Measurements from ENCODE around the gene ZNF555.
"Not testable (repeated sequence)": the region's sequence is repeated elsewhere in the genome, so short reads cannot be mapped to it uniquely, and the experiment has no call there.

The ZNF555 gene

GRCh38 chr19:2840794-2841791 lies at the start of gene ZNF555:
Gene ZNF555 (plus strand): TSS chr19:2841475. CDS start chr19:2841573, 98 bp downstream.
- Mint-ChIP-seq H3K36me3 (peaks cover 16% of the 10 kb centered on the region), H3K27ac (peak within 1 kb of the TSS; percentile 84), H3K4me1 (ENCODE audit: low read depth) (peaks cover 22% of the 10 kb centered on the region), H3K9me3 (ENCODE audit: low read depth) (no peaks in the 10 kb centered on the region), H3K27me3 (no peaks in the 10 kb centered on the region), H3K4me3 (peak within 1 kb of the TSS; percentile 90)

- Mint-ChIP-seq H3K27me3 (no peaks in the 10 kb centered on the region), H3K4me1 (ENCODE audit: low read depth) (peaks cover 12% of the 10 kb centered on the region), H3K36me3 (no peaks in the 10 kb centered on the region), H3K9me3 (ENCODE audit: low read depth) (no peaks in the 10 kb centered on the region), H3K4me3 (no peak overlapping the region), H3K27ac (no peak overlapping the region)
These were observed 49.4 kb upstream of the ZNF555 start for GRCh38 chr19:2791876-2792275.

GRCh38 chr19:2792666-2793065 lies 48.6 kb upstream of the ZNF555 start:
- H3K27me3 Mint-ChIP-seq; H3K9me3 Mint-ChIP-seq (ENCODE audit: low read depth); H3K27ac Mint-ChIP-seq; H3K4me3 Mint-ChIP-seq; H3K36me3 Mint-ChIP-seq; H3K4me1 Mint-ChIP-seq (ENCODE audit: low read depth): not testable (repeated sequence)

- Mint-ChIP-seq H3K4me1 (ENCODE audit: low read depth) (peaks cover 7% of the 10 kb centered on the region), H3K4me3 (no peak overlapping the region), H3K36me3 (no peaks in the 10 kb centered on the region), H3K9me3 (ENCODE audit: low read depth) (no peaks in the 10 kb centered on the region), H3K27ac (no peak overlapping the region), H3K27me3 (no peaks in the 10 kb centered on the region)
These were observed 48.1 kb upstream of the ZNF555 start for GRCh38 chr19:2793126-2793525.

- H3K9me3 Mint-ChIP-seq (ENCODE audit: low read depth), result no peaks in the 10 kb centered on the region
- H3K4me1 Mint-ChIP-seq (ENCODE audit: low read depth), result peaks cover 7% of the 10 kb centered on the region
- H3K4me3 Mint-ChIP-seq, result no peak overlapping the region
- no peaks in the 10 kb centered on the region for H3K36me3 Mint-ChIP-seq
- H3K27me3 Mint-ChIP-seq, result no peaks in the 10 kb centered on the region
- no peak overlapping the region for H3K27ac Mint-ChIP-seq
These were observed 47.7 kb upstream of the ZNF555 start for GRCh38 chr19:2793577-2793976.

GRCh38 chr19:2795827-2796658 lies 45.2 kb upstream of the ZNF555 start:
- H3K4me1 Mint-ChIP-seq (ENCODE audit: low read depth), result no peaks in the 10 kb centered on the region
- H3K4me3 Mint-ChIP-seq, result no peak overlapping the region
- H3K27me3 Mint-ChIP-seq, result no peaks in the 10 kb centered on the region
- H3K9me3 Mint-ChIP-seq (ENCODE audit: low read depth), result no peaks in the 10 kb centered on the region
- H3K27ac Mint-ChIP-seq, result no peak overlapping the region
- H3K36me3 Mint-ChIP-seq, result no peaks in the 10 kb centered on the region

GRCh38 chr19:2796659-2797266 lies 44.5 kb upstream of the ZNF555 start:
- Mint-ChIP-seq H3K4me3 (no peak overlapping the region), H3K27ac (no peak overlapping the region), H3K9me3 (ENCODE audit: low read depth) (no peaks in the 10 kb centered on the region), H3K27me3 (no peaks in the 10 kb centered on the region), H3K4me1 (ENCODE audit: low read depth) (no peaks in the 10 kb centered on the region), H3K36me3 (no peaks in the 10 kb centered on the region)

- Mint-ChIP-seq H3K27ac (no peak overlapping the region), H3K36me3 (no peaks in the 10 kb centered on the region), H3K4me3 (no peak overlapping the region), H3K9me3 (ENCODE audit: low read depth) (no peaks in the 10 kb centered on the region), H3K4me1 (ENCODE audit: low read depth) (no peaks in the 10 kb centered on the region), H3K27me3 (no peaks in the 10 kb centered on the region)
These were observed 44.0 kb upstream of the ZNF555 start for GRCh38 chr19:2797280-2797679.

- Mint-ChIP-seq H3K27me3 (no peaks in the 10 kb centered on the region), H3K9me3 (ENCODE audit: low read depth) (no peaks in the 10 kb centered on the region), H3K27ac (no peak overlapping the region), H3K36me3 (peaks cover 4% of the 10 kb centered on the region), H3K4me1 (ENCODE audit: low read depth) (no peaks in the 10 kb centered on the region), H3K4me3 (no peak overlapping the region)
These were observed 43.1 kb upstream of the ZNF555 start for GRCh38 chr19:2798158-2798685.

GRCh38 chr19:2798733-2799132 lies 42.5 kb upstream of the ZNF555 start:
- H3K36me3 Mint-ChIP-seq, result peaks cover 4% of the 10 kb centered on the region
- no peak overlapping the region for H3K4me3 Mint-ChIP-seq
- no peaks in the 10 kb centered on the region for H3K4me1 Mint-ChIP-seq (ENCODE audit: low read depth)
- H3K9me3 Mint-ChIP-seq (ENCODE audit: low read depth), result no peaks in the 10 kb centered on the region
- no peak overlapping the region for H3K27ac Mint-ChIP-seq
- H3K27me3 Mint-ChIP-seq, result no peaks in the 10 kb centered on the region

- Mint-ChIP-seq H3K36me3 (peaks cover 4% of the 10 kb centered on the region), H3K27me3 (no peaks in the 10 kb centered on the region), H3K9me3 (ENCODE audit: low read depth) (no peaks in the 10 kb centered on the region), H3K4me1 (ENCODE audit: low read depth) (no peaks in the 10 kb centered on the region), H3K27ac (no peak overlapping the region), H3K4me3 (no peak overlapping the region)
These were observed 41.8 kb upstream of the ZNF555 start for GRCh38 chr19:2799273-2800020.

- Mint-ChIP-seq H3K4me1 (ENCODE audit: low read depth) (no peaks in the 10 kb centered on the region), H3K27me3 (no peaks in the 10 kb centered on the region), H3K36me3 (peaks cover 4% of the 10 kb centered on the region), H3K4me3 (no peak overlapping the region), H3K9me3 (ENCODE audit: low read depth) (no peaks in the 10 kb centered on the region), H3K27ac (no peak overlapping the region)
These were observed 40.8 kb upstream of the ZNF555 start for GRCh38 chr19:2800506-2800905.

GRCh38 chr19:2802826-2803225 lies 38.4 kb upstream of the ZNF555 start:
- H3K27me3 Mint-ChIP-seq, result no peaks in the 10 kb centered on the region
- H3K36me3 Mint-ChIP-seq, result peaks cover 4% of the 10 kb centered on the region
- H3K9me3 Mint-ChIP-seq (ENCODE audit: low read depth), result no peaks in the 10 kb centered on the region
- no peak overlapping the region for H3K27ac Mint-ChIP-seq
- no peaks in the 10 kb centered on the region for H3K4me1 Mint-ChIP-seq (ENCODE audit: low read depth)
- no peak overlapping the region for H3K4me3 Mint-ChIP-seq

GRCh38 chr19:2803486-2804155 lies 37.7 kb upstream of the ZNF555 start:
- no peak overlapping the region for H3K4me3 Mint-ChIP-seq
- H3K4me1 Mint-ChIP-seq (ENCODE audit: low read depth), result no peaks in the 10 kb centered on the region
- H3K27ac Mint-ChIP-seq, result no peak overlapping the region
- H3K36me3 Mint-ChIP-seq, result peaks cover 4% of the 10 kb centered on the region
- no peaks in the 10 kb centered on the region for H3K9me3 Mint-ChIP-seq (ENCODE audit: low read depth)
- no peaks in the 10 kb centered on the region for H3K27me3 Mint-ChIP-seq
